ENCODE results near the gene TRABD2B.

Gene TRABD2B

GRCh38 chr1:47931395-47931794 lies 65.8 kb downstream of the TRABD2B start:
- no peak for DNase-seq

- DNase-seq, result no peak
Observed at GRCh38 chr1:47930210-47930840, 66.9 kb downstream of the TRABD2B start.

- no peak for DNase-seq
Observed at GRCh38 chr1:47927165-47927564, 70.0 kb downstream of the TRABD2B start.

GRCh38 chr1:47926461-47926999 lies 70.7 kb downstream of the TRABD2B start:
- DNase-seq, result no peak

- DNase-seq, result no peak
Observed at GRCh38 chr1:47924270-47925048, 72.7 kb downstream of the TRABD2B start.

- DNase-seq, result no peak
Observed at GRCh38 chr1:47921935-47922415, 75.2 kb downstream of the TRABD2B start.

- no peak for DNase-seq
Observed at GRCh38 chr1:47919113-47919833, 77.9 kb downstream of the TRABD2B start.

GRCh38 chr1:47918257-47918867 lies 78.8 kb downstream of the TRABD2B start:
- no peak for DNase-seq

- DNase-seq, result no peak
Observed at GRCh38 chr1:47917687-47918086, 79.5 kb downstream of the TRABD2B start.

- DNase-seq, result no peak
Observed at GRCh38 chr1:47915677-47916353, 81.4 kb downstream of the TRABD2B start.

GRCh38 chr1:47914952-47915676 lies 82.1 kb downstream of the TRABD2B start:
- DNase-seq, result no peak

- no peak for DNase-seq
Observed at GRCh38 chr1:47914218-47914938, 82.8 kb downstream of the TRABD2B start.

- DNase-seq, result no peak
Observed at GRCh38 chr1:47913225-47913823, 83.9 kb downstream of the TRABD2B start.

GRCh38 chr1:47912756-47913155 lies 84.4 kb downstream of the TRABD2B start:
- no peak for DNase-seq

GRCh38 chr1:47911892-47912291 lies 85.3 kb downstream of the TRABD2B start:
- no peak for DNase-seq

- no peak for DNase-seq
Observed at GRCh38 chr1:47911424-47911823, 85.8 kb downstream of the TRABD2B start.

GRCh38 chr1:47908258-47908657 lies 88.9 kb downstream of the TRABD2B start:
- no peak for DNase-seq

- no peak for DNase-seq
Observed at GRCh38 chr1:47907177-47907528, 90.0 kb downstream of the TRABD2B start.

- no peak for DNase-seq
Observed at GRCh38 chr1:47906527-47907176, 90.5 kb downstream of the TRABD2B start.

- no peak for DNase-seq
Observed at GRCh38 chr1:47906009-47906432, 91.2 kb downstream of the TRABD2B start.
